ENCODE results near the gene TMC1.
"Not testable (repeated sequence)": the region's sequence is repeated elsewhere in the genome, so short reads cannot be mapped to it uniquely, and the experiment has no call there.

TMC1 gene

GRCh38 chr9:72858089-72858912 lies 336.9 kb downstream of the TMC1 start:
- no peak overlapping the region for H3K4me3 ChIP-seq (ENCODE audit: low read length)
- DNase-seq (ENCODE audit: low read depth), result no peak
- no peak for TF ChIP-seq CTCF (IDR thresholded peaks at IDR 0.05; ENCODE audit: insufficient read depth, low read depth, low read length, missing control alignments)

GRCh38 chr9:72862788-72863187 lies 341.4 kb downstream of the TMC1 start:
- not testable (repeated sequence) for H3K4me3 ChIP-seq (ENCODE audit: low read length); DNase-seq (ENCODE audit: low read depth)

- H3K4me3 ChIP-seq (ENCODE audit: low read length), result no peak overlapping the region
- TF ChIP-seq CTCF (IDR thresholded peaks at IDR 0.05; ENCODE audit: insufficient read depth, low read depth, low read length, missing control alignments), result no peak
- no peak for DNase-seq (ENCODE audit: low read depth)
These were observed 342.2 kb downstream of the TMC1 start for GRCh38 chr9:72863456-72864094.

GRCh38 chr9:72864327-72864726 lies 342.9 kb downstream of the TMC1 start:
- no peak for DNase-seq (ENCODE audit: low read depth)
- H3K4me3 ChIP-seq (ENCODE audit: low read length), result no peak overlapping the region
- TF ChIP-seq CTCF (IDR thresholded peaks at IDR 0.05; ENCODE audit: insufficient read depth, low read depth, low read length, missing control alignments), result no peak

- TF ChIP-seq CTCF (IDR thresholded peaks at IDR 0.05; ENCODE audit: insufficient read depth, low read depth, low read length, missing control alignments), result peak; percentile 47
- DNase-seq (ENCODE audit: low read depth), result peak; percentile 30
- H3K4me3 ChIP-seq (ENCODE audit: low read length), result no peak overlapping the region
These were observed 350.3 kb downstream of the TMC1 start for GRCh38 chr9:72871685-72872084.

GRCh38 chr9:72872718-72873117 lies 351.3 kb downstream of the TMC1 start:
- H3K4me3 ChIP-seq (ENCODE audit: low read length), result no peak overlapping the region
- no peak for TF ChIP-seq CTCF (IDR thresholded peaks at IDR 0.05; ENCODE audit: insufficient read depth, low read depth, low read length, missing control alignments)
- no peak for DNase-seq (ENCODE audit: low read depth)

- DNase-seq (ENCODE audit: low read depth), result no peak
- no peak overlapping the region for H3K4me3 ChIP-seq (ENCODE audit: low read length)
- no peak for TF ChIP-seq CTCF (IDR thresholded peaks at IDR 0.05; ENCODE audit: insufficient read depth, low read depth, low read length, missing control alignments)
These were observed 352.0 kb downstream of the TMC1 start for GRCh38 chr9:72873456-72873855.

All from epithelial cell of esophagus (primary cell).